ENCODE results near the gene LRRN4.
"Not testable (repeated sequence)": the region's sequence is repeated elsewhere in the genome, so short reads cannot be mapped to it uniquely, and the experiment has no call there.

The LRRN4 gene

DNA sequence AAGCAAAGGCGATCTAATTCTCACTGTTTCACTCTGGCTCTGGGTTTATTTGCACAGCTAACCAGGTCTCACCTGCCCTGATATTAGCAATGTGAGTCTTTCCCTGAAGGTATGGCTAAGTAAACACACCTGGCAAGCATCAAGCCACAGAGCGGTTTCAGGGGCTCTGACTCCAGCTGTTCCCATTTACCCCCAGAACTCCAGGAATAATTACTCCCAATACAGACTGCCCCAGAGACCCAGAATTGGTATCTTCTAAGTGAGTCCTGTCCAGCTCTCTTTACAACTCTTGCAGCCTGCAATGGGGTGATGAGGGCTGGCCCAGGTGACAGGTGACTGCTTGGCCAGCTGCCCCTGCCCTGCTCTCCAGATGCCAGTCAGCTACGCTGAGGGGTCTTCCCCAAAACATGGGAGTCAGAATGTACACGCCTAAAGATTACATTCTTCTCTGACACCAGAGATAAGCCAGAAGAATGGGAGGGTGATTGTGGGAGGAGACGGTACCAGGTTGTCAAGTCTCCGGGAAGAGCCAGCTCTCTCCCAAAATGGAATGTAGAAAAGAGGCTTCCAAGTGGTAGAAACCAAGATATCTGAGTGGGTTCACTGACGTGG, 4.9 kb upstream of the LRRN4 start:
- peak; percentile 70 for DNase-seq

DNA sequence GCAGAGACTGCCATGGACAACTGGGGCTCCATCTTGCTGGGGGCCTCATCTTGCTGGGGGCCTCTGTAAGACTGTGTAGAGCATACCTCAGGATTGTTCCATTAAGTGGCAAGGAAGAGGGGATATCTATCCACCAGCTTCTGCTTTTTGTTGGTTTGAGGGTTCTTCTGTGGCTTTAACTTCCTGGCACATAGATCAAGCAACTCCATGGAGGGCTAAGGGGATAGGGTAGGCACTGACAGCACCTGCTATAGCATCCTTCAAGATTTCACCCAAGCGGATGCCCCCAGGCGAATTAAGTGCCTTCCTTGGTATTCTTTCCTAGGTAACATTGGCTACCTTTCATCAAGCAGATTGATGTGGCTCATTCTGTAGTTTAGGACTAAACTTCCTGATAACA, 3.8 kb upstream of the LRRN4 start:
- DNase-seq = no peak

DNA sequence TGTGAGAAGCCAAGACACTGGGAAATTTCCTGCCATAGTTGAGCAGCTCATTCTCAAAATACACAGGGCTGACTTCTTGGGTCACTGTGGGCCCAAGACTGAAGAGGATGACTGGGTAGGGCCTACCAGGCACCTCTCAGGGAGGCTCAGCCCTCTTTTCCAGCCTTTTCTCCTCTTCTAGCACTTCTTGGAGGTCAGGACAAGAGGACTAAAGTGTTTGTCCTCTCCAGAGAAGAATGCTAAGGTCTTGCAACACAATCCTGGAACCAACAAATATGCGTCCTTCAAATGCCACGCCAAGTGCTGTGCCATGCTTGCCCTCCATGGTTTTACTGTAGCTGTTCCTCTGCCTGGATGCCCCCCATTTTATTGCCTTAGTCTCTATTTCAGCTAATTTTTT, 3.3 kb upstream of the LRRN4 start:
- no peak for DNase-seq

DNA sequence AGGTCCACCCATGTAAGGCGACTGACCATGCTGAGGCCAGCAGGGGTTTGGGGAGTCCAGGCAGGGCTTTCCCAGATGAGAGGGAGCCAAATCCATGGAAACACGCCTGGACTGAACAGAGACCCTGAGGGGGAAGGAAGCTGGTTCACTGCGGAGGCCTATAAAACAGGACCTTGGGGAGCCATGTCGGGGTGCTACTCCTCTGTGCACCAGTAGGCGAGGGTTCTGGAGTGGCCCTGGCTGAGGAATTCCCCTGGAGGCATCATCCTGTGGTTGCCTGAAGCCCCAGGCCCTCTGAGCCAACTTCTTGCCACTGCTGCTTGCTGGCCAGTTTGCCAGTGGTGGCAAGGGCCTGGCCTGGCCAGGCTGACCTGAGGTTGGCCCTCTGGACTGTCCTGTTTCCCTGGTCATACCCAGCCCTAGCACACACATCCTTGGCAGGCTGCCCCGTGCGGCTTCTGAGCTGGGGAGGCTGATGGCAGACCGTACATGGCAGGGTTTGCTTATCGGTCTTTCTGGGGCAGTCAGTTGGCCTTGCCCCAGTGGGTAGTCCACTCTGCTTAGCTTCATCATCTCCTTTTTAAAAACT, 2.2 kb upstream of the LRRN4 start:
- no peak for DNase-seq

DNA sequence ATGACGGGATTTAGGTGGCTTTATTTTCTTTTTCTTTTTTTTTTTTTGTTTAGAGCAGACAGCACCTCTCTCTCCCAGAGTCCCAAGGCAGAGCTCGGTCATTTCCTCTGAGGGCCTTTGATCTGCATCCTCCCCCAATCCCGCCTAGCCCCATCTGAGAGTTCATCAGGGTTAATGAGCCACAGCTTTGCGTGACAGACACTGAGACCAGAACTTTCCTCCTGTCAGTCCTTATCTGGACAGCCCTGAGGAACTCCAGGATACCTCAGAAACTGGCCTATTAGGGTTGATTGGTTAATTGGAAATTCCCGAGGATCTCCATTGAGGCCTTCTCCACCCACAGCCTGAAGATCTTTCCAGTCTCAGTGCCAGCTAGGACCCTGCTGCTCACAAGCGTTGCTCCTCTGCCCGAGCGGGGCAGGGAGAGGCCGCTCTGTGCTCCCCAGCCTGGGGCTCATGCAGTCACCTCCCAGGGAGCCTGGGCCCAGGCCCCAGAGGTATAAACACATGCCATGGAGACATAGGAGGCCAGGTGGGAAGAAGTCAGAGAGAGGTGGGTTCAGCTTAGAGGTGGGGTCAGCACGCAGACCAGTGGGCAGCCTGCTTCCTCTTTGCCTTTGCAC, 1.4 kb upstream of the LRRN4 start:
- DNase-seq = no peak

DNA sequence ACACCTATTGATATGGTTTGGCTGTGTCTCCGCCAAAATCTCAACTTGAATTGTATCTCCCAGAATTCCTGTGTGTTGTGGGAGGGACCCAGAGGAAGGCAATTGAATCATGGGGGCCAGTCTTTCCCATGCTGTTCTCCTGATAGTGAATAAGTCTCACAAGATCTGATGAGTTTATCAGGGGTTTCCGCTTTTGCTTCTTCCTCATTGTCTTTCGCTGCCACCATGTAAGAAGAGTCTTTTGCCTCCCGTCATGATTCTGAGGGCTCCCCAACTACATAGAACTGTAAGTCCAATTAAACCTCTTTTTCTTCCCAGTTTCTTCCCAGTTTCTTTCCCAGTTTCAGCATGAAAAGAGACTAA, 810 bp upstream of the LRRN4 start:
- not testable (repeated sequence) for DNase-seq

DNA sequence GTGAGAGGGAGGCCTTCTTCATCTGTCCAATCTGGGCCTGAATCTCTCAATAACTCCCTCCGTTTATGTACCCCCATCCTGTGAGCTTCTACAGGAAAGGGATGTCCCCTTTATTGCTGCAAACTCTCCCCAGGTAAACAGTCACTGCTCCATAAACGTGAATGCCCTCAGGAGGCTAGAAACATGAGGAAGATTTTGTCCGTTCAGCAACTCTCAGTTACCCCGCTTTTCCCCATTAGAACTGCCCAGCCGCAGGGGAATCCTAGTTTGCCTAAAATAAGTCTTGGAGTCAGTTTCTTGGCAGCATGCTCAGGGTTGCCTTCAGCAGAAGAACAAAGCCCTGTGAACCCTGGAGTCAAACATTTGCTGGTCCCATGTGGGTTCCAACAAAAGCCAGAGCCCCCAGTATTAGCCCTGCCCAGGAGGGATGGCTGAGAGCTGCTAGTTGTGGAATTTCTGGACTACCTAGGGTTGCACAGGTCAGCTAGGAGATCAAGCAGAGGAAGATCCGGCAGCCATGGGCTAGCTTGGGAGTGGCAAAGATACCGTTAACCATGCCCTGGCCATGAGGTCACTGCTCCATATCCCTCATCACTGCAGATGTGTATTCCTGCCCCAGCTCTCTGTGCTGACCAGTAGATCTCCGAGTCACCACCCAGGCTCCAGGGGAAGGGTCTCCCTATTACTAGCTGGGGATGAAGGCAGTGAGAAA, 640 bp downstream of the LRRN4 start:
- DNase-seq = no peak

DNA sequence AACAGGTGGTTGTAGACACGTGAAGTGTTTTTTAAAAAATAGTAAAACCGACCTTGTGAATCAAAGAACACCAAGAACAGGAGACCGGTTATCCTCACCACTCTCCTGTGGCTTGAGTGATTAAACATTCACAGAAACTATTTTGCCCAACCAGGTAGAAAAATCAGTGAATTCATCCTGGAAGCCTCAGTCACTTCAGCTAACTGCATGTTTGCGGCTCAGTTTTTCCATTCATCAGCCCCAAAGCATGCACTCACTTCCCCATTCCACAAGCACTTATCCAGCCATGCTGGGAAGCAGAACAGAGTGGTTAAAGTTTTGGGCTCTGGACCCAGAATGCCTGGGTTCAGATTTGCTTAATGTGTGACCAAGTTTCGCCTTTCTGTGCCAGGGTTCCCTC, 2.4 kb downstream of the LRRN4 start:
- no peak for DNase-seq

DNA sequence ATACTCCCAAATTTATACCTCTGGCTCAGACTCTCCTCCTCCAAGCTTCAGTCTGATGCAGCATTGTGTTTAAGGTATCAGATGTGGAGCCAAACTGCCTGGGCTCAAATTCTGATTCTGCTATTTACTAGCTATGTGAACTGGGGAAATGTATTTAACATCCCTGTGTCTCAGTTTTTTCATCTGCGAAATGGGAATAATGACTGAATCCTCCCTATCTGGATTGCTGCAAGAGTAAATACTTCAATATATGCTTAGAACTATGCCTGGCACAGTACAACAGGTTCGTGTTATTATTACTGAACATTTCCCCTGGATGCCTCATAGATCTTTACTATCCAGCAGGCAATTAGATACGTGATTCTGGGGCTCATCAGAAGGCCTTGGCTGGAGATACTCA, 5.5 kb downstream of the LRRN4 start:
- no peak for DNase-seq

DNA sequence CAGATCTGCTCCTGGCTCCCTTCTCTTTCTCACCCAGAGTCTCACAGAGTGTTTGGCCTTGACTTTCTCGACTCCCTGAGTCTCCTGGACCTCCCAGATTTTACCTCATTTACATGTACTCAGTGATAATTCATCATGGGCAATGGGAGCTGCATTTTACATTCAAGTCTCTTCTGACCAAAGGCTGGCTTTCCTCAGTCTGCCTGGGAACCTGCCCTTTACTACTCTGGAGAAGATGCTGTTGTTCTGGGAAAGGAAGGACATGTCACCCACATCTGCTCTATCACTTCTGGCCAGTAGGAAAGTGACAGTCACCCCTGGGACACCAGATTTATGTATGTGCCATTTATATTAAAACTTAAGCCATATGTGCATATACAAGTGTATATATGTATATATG, 7.4 kb downstream of the LRRN4 start:
- no peak for DNase-seq

DNA sequence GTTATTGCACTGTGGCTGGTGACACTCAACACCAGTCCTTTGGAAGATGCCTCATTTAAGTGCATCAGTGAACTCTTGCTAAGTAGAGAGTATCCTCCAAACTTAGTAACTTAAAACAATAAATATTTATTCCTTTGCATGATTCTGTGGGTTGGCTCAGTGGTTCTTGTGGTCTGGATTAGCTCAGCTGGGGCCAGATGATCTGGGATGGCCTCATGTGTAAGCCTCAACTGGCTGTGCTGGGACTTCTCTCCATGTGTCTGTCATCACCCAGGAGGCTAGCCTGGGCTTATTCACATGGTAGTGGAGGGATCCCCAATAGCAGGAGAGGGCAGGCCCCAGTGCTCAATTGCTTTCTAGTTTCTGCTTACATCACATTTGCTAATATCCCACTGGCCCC, 8.3 kb downstream of the LRRN4 start:
- DNase-seq = no peak

DNA sequence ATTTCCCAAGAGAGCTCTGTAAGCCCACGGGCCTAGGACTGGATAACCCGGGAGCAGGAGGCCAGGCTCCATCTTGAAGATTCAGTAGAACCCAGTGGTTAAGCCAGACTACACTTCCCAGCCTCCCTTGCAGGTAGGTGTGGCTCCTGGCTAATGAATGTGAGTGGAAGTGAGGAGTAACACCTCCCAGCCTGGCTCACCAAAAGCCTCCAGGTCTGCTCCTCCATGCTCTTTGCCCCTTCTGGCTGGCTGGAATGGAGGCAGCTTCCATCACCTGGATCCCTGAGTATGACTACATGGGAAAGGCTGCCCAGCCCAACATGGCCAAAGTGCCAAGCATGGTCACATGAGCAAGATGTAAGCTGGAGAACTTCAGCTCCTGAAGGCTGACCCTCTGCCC, 9.7 kb downstream of the LRRN4 start:
- no peak for DNase-seq

DNA sequence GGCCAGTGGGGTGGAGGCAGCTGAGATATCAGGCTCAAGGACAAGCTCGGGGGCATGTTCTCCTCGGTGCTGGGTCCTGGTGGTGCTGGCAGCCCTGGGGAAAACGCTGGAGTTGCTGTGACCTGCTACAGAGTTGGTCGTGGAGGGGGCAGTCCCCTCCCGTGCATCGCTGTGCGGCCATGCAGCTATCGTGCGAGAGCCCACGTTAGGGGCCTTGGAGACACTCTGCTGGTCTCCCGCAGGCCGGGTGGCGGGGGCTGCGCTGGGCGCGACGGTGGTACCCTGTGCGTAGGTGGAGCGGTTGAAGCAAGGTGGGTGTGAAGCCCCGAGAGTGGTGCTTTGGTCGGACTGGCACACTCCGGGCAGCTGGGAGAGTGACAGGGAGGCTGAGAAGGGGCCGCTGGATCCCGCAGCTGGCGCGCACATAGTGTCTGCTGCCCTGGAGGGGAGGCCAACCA, 12.0 kb downstream of the LRRN4 start:
- no peak for DNase-seq

DNA sequence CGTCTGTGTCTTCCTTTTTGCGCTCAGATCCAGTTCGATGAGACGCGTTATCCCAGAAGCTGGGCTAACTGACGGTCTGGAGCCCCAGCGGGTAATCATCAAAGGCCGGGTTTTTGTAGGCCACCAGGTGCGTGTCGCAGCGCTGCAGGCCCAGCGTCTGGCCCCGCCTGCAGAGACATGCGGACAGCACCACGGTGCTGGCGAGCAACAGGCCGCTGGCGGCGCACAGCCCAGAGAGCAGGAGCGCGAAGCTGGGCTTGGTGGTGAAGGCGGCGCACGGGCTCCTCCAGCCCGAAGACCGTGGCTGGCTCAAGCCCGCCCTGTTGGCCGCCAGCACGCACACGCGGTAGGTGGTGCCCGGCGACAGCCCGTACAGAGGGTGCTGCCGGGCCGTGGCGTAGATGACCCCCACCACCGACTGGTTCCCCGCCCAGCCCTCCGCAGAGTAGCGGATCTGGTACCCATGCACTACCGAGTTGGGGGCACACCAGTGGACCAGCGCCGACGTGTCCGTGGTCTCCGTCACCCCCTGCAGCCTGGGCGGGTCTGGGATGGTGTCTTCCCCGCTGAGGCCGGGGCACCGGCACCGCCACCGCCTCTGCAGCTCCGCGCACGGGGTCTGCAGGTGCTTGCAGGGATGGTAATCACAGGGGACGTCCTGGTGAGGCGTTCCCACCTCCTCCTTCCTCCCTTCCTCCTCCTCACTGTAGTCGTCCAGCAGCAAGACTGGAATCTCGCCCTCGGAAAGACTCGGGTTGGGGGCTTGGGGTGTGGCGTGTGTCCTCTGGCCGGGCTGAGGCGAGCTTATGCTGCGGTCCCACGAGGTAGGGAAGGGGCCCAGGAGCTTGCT, 12.7 kb downstream of the LRRN4 start:
- DNase-seq = no peak

DNA sequence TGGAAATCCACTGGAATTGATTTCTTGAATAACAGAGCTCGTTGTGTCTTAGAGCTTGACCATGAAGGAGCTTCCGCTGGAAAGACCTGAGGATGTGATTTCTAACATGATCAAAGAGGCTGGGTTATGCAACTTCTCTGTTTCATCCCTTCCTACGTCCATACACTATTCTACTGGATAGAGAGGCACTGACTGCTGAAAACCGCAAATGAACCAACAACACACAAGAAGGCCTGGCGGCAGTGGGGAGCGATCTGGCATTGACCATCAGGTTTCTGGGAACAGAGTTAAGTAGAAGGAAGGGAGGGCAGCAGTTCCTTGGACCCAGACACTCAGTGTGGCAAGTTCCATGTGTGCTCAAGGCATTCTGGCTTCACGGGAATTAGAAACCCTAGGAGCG, 13.3 kb downstream of the LRRN4 start:
- DNase-seq = no peak

DNA sequence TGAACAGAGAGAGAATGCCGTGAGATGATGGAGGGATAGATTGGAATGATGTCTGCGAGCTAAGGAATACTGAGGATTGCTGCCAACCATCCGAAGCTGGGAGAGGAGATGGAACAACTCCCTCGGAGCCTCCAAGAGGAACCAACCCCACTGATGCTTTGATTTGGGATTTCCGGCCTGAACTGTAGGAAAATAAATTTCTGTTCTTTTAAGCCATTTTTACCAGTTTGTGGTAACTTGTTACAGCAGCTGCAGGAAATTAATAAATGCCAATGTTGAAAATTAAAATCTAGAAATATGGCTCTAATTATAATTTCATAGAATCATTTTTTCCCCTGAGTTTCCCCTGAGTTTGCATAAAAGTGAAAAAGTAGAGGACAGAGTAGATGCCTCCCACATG, 14.1 kb downstream of the LRRN4 start:
- no peak for DNase-seq

DNA sequence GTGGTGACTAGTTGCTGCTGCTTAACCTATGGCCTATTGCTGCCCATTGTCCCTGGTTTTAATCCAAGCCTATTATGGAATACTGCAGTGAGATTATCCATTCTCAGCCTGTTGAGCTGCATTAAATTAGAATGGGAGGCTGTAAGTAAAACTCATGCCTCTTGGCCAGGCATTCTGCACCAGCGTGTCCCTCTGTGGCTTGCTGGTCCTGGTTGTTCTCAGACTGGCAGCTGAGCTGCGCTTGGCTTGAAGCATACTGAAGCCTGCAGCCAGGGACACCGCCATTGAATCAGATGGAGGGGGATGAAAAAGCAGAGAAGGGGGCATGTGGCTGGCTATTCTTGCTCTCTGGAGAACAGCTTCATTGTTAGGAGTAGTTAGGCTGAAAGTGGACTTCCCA, 15.6 kb downstream of the LRRN4 start:
- no peak for DNase-seq

DNA sequence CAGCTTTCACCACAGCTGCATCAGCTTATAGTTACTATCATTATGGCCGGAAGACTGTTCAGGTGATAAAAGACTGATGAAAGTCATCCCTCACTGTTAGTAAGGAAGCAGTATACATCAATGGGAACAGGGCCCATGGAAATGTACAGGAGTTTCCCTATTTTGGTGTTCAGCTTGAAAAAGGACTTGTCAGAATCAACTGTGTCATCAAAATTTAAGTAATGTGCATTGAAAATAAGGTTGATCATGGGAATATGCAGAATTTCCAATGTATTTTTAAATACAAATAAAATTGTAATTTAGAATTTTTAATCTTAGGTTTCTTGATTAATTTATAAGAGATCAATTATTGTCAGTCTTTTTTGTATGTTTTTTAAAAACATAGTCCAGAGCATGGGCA, 16.8 kb downstream of the LRRN4 start:
- no peak for DNase-seq

DNA sequence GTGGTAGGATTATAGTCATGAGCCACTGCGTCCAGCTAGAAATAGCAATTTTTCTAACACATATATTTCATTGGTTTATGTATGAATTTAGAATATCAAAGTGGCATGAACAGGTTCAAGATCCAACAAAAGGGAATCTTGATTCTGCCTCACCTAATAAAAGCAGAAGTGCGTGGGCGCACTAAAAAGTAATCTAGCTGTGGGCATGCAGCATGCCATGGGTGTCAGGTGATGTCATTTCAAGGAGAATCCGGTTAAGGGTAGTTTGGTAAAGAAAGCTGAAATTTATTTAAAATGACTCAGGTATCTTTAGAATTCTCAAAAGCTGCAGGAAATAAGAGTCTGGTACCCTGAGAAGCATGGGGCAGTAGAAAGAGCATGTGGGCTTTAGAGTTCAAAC, 17.6 kb downstream of the LRRN4 start:
- DNase-seq = no peak

DNA sequence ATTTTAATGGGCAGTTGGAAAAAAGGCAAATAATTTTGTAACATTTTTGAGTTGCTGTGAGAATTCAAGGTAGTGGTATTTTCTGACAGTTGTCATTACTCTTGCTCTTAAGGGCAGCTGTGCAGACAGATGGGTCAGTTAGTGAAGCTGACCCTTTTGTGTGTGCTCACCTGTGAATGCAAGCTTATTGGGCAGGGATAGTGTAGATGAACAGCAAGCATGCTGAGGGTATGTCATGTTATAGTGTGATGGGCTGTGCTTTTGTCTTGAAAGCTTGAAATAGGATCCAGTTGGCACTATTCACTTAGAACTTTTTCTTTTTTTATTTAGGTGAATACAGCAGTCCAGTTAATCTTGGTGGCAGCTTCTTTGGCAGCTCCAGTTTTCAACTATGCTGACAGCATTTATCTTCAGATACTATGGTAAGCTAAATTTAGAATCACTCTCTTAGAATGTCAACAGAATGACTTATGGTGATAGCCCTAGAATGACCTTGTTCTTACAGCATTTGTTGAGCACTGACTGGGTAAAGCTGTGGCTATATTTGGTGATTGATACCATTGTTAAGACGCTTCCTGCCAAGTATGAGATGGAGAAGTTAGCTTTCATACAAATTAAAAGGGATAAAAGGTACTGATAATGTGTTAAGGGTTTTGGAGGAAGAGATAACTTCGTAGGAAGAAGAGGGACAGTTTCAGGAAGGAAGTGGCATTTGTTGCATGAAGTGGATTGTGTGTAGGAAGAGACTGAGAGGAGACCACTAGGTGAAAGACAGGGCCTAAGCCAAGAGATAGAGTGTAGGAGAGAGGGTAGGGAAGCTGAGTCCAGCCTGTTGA, 19.5 kb downstream of the LRRN4 start:
- no peak for DNase-seq

DNA sequence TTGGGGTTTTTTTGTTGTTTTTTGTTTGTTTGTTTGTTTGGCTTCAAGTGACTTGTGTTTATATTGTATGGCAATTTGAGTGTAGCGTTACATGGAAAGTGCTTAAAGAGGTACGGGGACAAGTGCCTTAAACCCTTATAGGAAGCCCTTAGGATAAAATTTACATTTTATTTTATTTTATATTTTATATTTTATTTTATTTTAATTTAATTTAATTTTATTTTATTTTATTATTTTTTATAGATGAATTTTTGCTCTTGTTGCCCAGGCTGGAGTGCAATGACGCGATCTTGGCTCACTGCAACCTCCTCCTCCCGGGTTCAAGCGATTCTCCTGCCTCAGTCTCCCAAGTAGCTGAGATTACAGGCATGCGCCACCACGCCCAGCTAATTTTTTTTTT, 21.0 kb downstream of the LRRN4 start:
- DNase-seq = not testable (repeated sequence)

DNA sequence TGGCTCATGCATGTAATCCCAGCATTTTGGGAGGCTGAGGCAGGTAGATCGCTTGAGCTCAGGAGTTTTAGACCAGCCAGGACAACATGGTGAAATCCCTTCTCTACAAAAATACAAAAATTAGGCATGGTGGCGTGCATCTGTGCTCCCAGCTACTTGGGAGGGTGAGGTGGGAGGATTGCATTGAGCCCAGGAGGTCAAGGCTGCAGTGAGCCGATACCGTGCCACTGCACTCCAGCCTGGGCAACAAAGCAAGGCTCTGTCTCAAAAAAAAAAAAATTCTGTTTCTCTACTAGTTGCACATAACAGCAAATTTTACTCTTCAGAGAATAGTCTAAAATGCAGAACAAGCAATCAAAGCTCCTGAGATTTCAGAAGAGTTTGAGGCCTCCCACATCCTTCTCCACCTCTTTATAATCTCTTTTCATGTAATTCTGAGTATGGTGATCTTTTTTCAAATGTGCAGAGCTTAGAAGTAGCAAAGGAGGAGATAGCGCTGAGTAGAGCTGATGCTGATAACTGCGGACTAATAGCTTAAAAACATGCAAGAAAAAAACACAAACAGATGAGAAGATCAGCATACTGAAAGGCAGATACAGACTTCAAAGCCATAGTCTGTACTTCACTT, 23.3 kb downstream of the LRRN4 start:
- no peak for DNase-seq
